Measurements from ENCODE around the gene ADAMTSL1. TPM values are rescaled to one million over a fixed set of nuclear protein-coding genes. Genes with fewer than 3 reads are reported as not detected.

Gene ADAMTSL1
- total and polyA plus RNA-seq, 2 of the 13 experiments (the other 11 are each of a cell fraction or from before 2014, with no cell fraction given) = not detected

- 0% methylated on average over 2 of the region's 2 CpGs for WGBS (ENCODE audit: low lambda C conversion rate)
- DNase-seq (ENCODE audit: low spot score) (no peak), ATAC-seq (no peak), FAIRE-seq (no peak)
- Histone ChIP-seq H3K9ac (ENCODE audit: insufficient read depth, low read depth, low read length) (no peak overlapping the region), H2AFZ (ENCODE audit: low read length) (no peak overlapping the region), H3K79me2 (ENCODE audit: insufficient read depth, low read length) (no peaks in the 10 kb centered on the region), H3K4me2 (ENCODE audit: low read depth, low read length) (no peak overlapping the region), H3K27ac (ENCODE audit: extremely low read length, insufficient read depth, low read length) (no peak overlapping the region), H4K20me1 (ENCODE audit: insufficient read depth, low read length) (no peaks in the 10 kb centered on the region), H3K9me3 (ENCODE audit: low read length) (no peaks in the 10 kb centered on the region), H3K36me3 (replicated peaks in 1 of 2; ENCODE audit: control insufficient read depth in 1 of 2, insufficient read depth in 2 of 2, low read length in 2 of 2) (no peaks in the 10 kb centered on the region), H3K4me1 (ENCODE audit: insufficient read depth, low read length) (peaks cover 7% of the 10 kb centered on the region; the same call in 1 of the 2 replicates), H3K27me3 (ENCODE audit: control insufficient read depth in 1 of 2, insufficient read depth in 2 of 2, low read length in 2 of 2) (no peaks in the 10 kb centered on the region; a peak in 1 of 5 replicates), H3K4me3 (replicated peaks in 1 of 3; ENCODE audit: insufficient read depth in 1 of 3, low read depth in 2 of 3, low read length in 3 of 3) (no peak overlapping the region)
- CTCF ChIA-PET (ENCODE audit: low intra/inter-chr PET ratio, low total read pairs) = no interaction called here
- intact Hi-C loops (cut with micrococcal nuclease; ENCODE audit: unreplicated experiment) (no loop called here), in situ Hi-C loops (cut with HindIII; ENCODE audit: extremely low pct_ligation_motif_present, low pct_unique_long_range_greater_than_20kb) (loop anchor here (25.0 kb wide), 1 partner anchor 549 kb away; no protein-coding TSS in a partner anchor)
- BruUV-seq (replicated peaks) = no TSS peak
- no peak for TF ChIP-seq SIN3B (IDR thresholded peaks at IDR 0.05; ENCODE audit: low read length)
- POLR2A ChIA-PET = no interaction called here
Measured at GRCh38 chr9:18811171-18811570, 337.2 kb downstream of the ADAMTSL1 start.

- in situ Hi-C loops (cut with HindIII; ENCODE audit: extremely low pct_ligation_motif_present, low pct_unique_long_range_greater_than_20kb) = loop anchor here (25.0 kb wide), 1 partner anchor 557 kb away; no protein-coding TSS in a partner anchor
- Histone ChIP-seq H3K9ac (ENCODE audit: insufficient read depth, low read depth, low read length) (no peak overlapping the region), H3K4me2 (ENCODE audit: low read depth, low read length) (no peak overlapping the region), H2AFZ (ENCODE audit: low read length) (no peak overlapping the region), H3K36me3 (replicated peaks in 1 of 2; ENCODE audit: control insufficient read depth in 1 of 2, insufficient read depth in 2 of 2, low read length in 2 of 2) (no peaks in the 10 kb centered on the region), H3K9me3 (ENCODE audit: low read length) (no peaks in the 10 kb centered on the region), H4K20me1 (ENCODE audit: insufficient read depth, low read length) (no peaks in the 10 kb centered on the region), H3K4me3 (replicated peaks in 1 of 3; ENCODE audit: insufficient read depth in 1 of 3, low read depth in 2 of 3, low read length in 3 of 3) (no peak overlapping the region), H3K4me1 (ENCODE audit: insufficient read depth, low read length) (peaks cover 12% of the 10 kb centered on the region), H3K79me2 (ENCODE audit: insufficient read depth, low read length) (no peaks in the 10 kb centered on the region), H3K27ac (ENCODE audit: extremely low read length, insufficient read depth, low read length) (no peak overlapping the region), H3K27me3 (ENCODE audit: control insufficient read depth in 1 of 2, insufficient read depth in 2 of 2, low read length in 2 of 2) (no peaks in the 10 kb centered on the region)
- ChIA-PET CTCF (ENCODE audit: low intra/inter-chr PET ratio, low total read pairs) (no interaction called here), POLR2A (no interaction called here)
- BruUV-seq (replicated peaks) = no TSS peak
- no peak for DNase-seq (ENCODE audit: low spot score)
- 33% methylated on average over 3 of the region's 3 CpGs for WGBS (ENCODE audit: low lambda C conversion rate)
- intact Hi-C loops (cut with micrococcal nuclease; ENCODE audit: unreplicated experiment) = no loop called here
- no peak for ATAC-seq
- FAIRE-seq = no peak
- no peak for TF ChIP-seq FOXK2 (IDR thresholded peaks at IDR 0.05)
- no peak for TF ChIP-seq REST (IDR thresholded peaks at IDR 0.05; ENCODE audit: borderline replicate concordance in 1 of 2, low read depth in 1 of 2, low read length in 2 of 2)
- TF ChIP-seq FUBP1 (CRISPR knock-in tag; IDR thresholded peaks at IDR 0.05; ENCODE audit: borderline replicate concordance) = no peak
- no peak for TF ChIP-seq BHLHE40 (IDR thresholded peaks at IDR 0.05; ENCODE audit: low read length)
- no peak for TF ChIP-seq ZNF329 (CRISPR knock-in tag; IDR thresholded peaks at IDR 0.05; ENCODE audit: low read depth)
- TF ChIP-seq ASH2L (IDR thresholded peaks at IDR 0.05; ENCODE audit: insufficient read length, low read depth, low read length) = no peak
- no peak for TF ChIP-seq THYN1 (CRISPR knock-in tag; IDR thresholded peaks at IDR 0.05; ENCODE audit: borderline replicate concordance, low read depth)
- TF ChIP-seq ZNF44 (CRISPR knock-in tag; IDR thresholded peaks at IDR 0.05) = no peak
- TF ChIP-seq HMG20B (CRISPR knock-in tag; conservative IDR thresholded peaks at IDR 0.05) = no peak
- no peak for TF ChIP-seq NFRKB (IDR thresholded peaks at IDR 0.05)
- no peak for TF ChIP-seq ARNT2 (CRISPR knock-in tag; IDR thresholded peaks at IDR 0.05; ENCODE audit: low read depth)
- TF ChIP-seq ZNF614 (CRISPR knock-in tag; IDR thresholded peaks at IDR 0.05; ENCODE audit: borderline replicate concordance) = no peak
- no peak for TF ChIP-seq ZNF792 (CRISPR knock-in tag; IDR thresholded peaks at IDR 0.05)
Measured at GRCh38 chr9:18819418-18819817, 345.5 kb downstream of the ADAMTSL1 start.

Data from HepG2 (cell line).